HUES6 (cell line): ENCODE measurements around the gene OSER1.

ENCODE experiments used
- H3K27ac ChIP-seq: 2 replicates; pipeline ENCODE4 v1.7.0; 2013; ENCODE audit warnings: low read depth, mild to moderate bottlenecking, low read length, inconsistent platforms
- H3K27me3 ChIP-seq: 2 replicates; pipeline ENCODE4 v1.6.1; 2013; ENCODE audit warnings: low read length; ENCODE audit not compliant: control insufficient read depth, insufficient read depth
- H3K36me3 ChIP-seq: 2 replicates; pipeline ENCODE4 v1.6.1; 2013; ENCODE audit warnings: low read length; ENCODE audit not compliant: control insufficient read depth, insufficient read depth
- H3K4me1 ChIP-seq: 2 replicates; pipeline ENCODE4 v1.6.1; 2013; ENCODE audit warnings: low read length; ENCODE audit not compliant: control insufficient read depth, insufficient read depth
- H3K4me3 ChIP-seq: 2 replicates; pipeline ENCODE4 v1.5.1; 2013; ENCODE audit warnings: low read depth, low read length
- H3K9ac ChIP-seq: one replicate; pipeline ENCODE4 v1.6.1; 2013; ENCODE audit warnings: mild to moderate bottlenecking, low read length
- H3K9me3 ChIP-seq: 2 replicates; pipeline ENCODE4 v1.6.1; 2013; ENCODE audit warnings: low read depth, low read length; ENCODE audit not compliant: control insufficient read depth, insufficient read depth

Gene OSER1

DNA sequence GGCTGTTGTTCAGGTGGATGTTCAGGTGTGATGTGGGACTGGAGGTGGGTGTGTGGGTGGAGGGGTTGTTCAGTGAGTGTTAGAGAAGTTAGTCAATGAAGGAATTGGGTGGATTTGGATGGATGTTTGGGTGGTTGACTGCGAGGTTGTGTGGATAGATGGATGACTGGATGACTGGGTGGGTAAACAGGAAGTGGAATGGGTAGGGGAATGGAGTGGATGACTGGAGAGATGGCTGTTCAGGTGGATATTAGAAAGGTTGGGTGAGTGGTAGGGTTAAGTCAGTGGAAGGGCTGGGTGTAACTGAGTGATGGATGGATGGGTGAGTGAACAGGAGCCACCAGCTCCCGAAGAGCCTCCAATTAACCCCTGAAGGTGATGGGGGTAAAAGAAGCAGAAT, 51.4 kb downstream of the OSER1 start:
- Histone ChIP-seq H3K27me3 (no peaks in the 10 kb centered on the region), H3K9me3 (no peaks in the 10 kb centered on the region), H3K4me1 (peaks cover 6% of the 10 kb centered on the region; the same call in 1 of the 2 replicates), H3K27ac (no peak overlapping the region), H3K9ac (no peak overlapping the region), H3K4me3 (no peak overlapping the region), H3K36me3 (no peaks in the 10 kb centered on the region)

DNA sequence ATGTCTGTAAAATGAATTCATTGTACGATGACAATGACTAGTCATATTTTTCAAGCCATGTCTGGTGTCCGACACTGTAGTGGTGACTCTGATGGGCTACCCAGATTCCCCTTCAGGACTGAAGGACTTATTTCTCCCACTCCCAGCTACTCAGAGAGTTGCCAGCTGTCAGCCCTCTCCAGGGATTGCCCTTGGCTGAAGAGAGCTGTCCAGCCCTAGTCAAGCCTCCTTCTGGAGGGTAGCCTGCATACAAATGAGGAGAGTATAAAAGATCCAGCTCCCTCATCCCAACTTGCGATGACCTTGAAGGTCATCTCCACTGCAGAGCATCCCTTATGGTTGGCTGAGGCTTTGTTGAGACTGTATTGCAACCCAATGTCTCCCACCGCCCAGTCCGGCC, 53.5 kb downstream of the OSER1 start:
- peaks cover 9% of the 10 kb centered on the region; the same call in 1 of the 2 replicates for H3K4me1 ChIP-seq
- H3K9me3 ChIP-seq, result no peaks in the 10 kb centered on the region
- H3K36me3 ChIP-seq, result no peaks in the 10 kb centered on the region
- H3K9ac ChIP-seq, result no peak overlapping the region
- no peaks in the 10 kb centered on the region for H3K27me3 ChIP-seq
- no peak overlapping the region for H3K4me3 ChIP-seq
- H3K27ac ChIP-seq, result no peak overlapping the region

DNA sequence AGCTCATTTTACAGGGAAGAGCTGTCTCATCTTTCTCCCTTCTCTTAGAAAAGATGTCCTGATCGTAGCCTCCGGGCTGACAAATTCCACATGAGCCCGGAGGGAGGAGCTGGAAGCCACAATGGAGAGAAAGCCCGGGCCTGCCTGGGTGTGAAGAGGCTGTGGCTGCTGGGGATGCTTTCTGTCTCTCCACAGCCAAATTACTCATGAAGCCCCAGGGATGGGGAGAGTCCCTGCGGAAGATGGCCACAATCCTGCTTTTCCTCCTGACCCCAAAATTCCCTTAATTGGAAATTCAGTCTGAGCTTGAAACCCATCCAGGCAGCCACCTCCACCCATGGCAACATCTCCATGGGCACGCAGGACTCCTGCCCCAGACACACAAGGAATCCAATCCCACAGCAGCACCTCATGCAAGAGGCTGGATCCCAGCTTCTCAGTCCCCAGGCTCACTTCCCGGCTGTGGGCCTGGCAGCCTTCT, 56.0 kb downstream of the OSER1 start:
- no peaks in the 10 kb centered on the region for H3K36me3 ChIP-seq
- no peaks in the 10 kb centered on the region for H3K9me3 ChIP-seq
- no peak overlapping the region for H3K27ac ChIP-seq
- no peaks in the 10 kb centered on the region for H3K27me3 ChIP-seq
- peak overlapping the region; percentile 44 for H3K9ac ChIP-seq
- no peak overlapping the region for H3K4me3 ChIP-seq
- H3K4me1 ChIP-seq, result peaks cover 12% of the 10 kb centered on the region; the same call in 1 of the 2 replicates

DNA sequence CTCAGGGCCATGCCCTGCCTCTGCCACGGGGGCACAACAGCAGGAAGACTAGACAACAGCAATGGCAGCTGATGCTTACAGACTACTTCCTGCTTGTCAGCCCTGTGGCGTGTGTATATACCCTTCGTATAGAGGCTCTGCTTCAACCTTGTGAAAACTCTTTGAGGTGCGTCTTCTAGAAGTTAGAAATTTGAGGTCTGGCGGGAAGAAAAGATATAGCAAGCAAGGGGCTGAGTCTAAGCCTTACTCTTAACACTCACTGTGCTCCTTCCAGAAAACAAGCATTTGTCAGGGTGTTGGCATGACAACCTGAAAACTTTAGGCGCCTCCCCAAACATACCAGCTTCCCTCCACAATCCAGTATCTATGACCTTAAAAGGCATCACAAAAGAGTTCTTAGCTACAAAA, 56.9 kb downstream of the OSER1 start:
- Histone ChIP-seq H3K9ac (peak overlapping the region; percentile 16), H3K36me3 (no peaks in the 10 kb centered on the region), H3K4me1 (peaks cover 12% of the 10 kb centered on the region; the same call in 1 of the 2 replicates), H3K27me3 (no peaks in the 10 kb centered on the region), H3K9me3 (no peaks in the 10 kb centered on the region), H3K4me3 (no peak overlapping the region), H3K27ac (no peak overlapping the region)

DNA sequence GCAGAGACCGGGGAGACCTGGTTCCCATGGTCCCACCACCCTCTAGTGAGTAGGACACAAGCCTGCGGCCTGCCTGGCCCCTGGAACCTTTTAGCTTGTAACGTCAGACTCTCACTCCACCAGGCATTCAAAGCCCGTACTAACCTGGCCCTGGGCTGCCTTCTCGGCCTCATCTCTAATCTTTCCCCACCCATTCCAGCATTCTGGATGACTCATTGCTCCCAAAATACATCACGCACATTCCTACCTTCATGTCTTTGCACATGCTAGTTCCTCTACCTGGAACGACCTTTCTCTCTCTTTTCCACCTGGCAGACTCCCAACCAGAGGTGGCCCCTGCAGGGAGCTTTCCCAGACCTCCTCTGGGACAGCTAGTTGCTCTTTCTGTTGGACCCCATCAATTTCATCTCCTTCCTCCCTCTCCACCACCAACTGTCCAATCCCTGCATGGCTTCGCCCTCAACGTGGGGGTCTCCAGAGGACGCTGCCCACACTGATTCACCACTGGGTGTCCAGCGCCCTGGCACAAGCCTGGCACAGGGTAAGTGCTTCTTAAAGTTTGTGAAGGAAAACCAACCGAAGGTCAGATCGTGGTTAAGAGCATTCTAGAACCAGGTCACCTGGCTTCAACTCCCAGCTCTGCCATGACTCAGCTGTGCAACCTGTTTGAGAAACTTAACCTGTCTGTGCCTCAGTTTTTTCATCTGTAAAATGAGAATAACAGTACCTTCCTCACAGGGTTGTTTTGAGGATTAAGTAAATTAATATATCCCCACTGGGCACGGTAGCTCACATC, 58.8 kb downstream of the OSER1 start:
- Histone ChIP-seq H3K27me3 (no peaks in the 10 kb centered on the region), H3K27ac (no peak overlapping the region)

DNA sequence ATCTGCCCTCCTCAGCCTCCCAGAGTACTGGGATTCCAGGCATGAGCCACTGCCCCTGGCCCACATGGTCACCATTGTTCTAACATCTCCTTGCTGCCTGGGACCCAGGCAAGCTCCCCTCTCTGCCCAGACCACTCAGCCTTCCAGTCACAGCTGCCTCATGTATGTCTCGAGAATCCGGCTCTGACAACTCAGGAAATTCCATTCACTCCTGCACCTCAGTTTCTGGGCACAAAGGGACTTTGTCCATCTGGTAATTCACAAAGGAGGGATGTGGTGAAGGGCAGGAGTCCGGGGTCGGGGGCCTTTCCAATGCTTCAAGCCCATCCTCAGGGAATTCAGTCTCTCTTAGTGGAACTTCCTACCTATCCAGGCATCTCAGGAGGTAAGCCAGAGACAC, 64.3 kb downstream of the OSER1 start:
- H3K4me3 ChIP-seq, result no peak overlapping the region
- H3K9me3 ChIP-seq, result no peaks in the 10 kb centered on the region
- no peak overlapping the region for H3K27ac ChIP-seq
- H3K9ac ChIP-seq, result no peak overlapping the region
- H3K36me3 ChIP-seq, result no peaks in the 10 kb centered on the region
- no peaks in the 10 kb centered on the region; the same call in 1 of the 2 replicates for H3K4me1 ChIP-seq
- no peaks in the 10 kb centered on the region for H3K27me3 ChIP-seq

More for the DNA sequence above, 58.8 kb downstream of the OSER1 start:
- Histone ChIP-seq H3K36me3 (no peaks in the 10 kb centered on the region), H3K9me3 (no peaks in the 10 kb centered on the region), H3K4me3 (no peak overlapping the region), H3K4me1 (peaks cover 12% of the 10 kb centered on the region; the same call in 1 of the 2 replicates), H3K9ac (no peak overlapping the region)
